IPS-NIHi7 (cell line): ENCODE results near the gene TMEM53.

Experiments used
- DNase-seq: peaks from one replicate; pipeline ENCODE4 v3.0.0; 2012; ENCODE audit warnings: mixed read lengths; ENCODE audit errors: extremely low spot score

Gene TMEM53

GRCh38 chr1:44647896-44648295 lies 26.4 kb downstream of the TMEM53 start:
- no peak for DNase-seq

GRCh38 chr1:44646261-44647110 lies 27.8 kb downstream of the TMEM53 start:
- DNase-seq: no peak

DNA sequence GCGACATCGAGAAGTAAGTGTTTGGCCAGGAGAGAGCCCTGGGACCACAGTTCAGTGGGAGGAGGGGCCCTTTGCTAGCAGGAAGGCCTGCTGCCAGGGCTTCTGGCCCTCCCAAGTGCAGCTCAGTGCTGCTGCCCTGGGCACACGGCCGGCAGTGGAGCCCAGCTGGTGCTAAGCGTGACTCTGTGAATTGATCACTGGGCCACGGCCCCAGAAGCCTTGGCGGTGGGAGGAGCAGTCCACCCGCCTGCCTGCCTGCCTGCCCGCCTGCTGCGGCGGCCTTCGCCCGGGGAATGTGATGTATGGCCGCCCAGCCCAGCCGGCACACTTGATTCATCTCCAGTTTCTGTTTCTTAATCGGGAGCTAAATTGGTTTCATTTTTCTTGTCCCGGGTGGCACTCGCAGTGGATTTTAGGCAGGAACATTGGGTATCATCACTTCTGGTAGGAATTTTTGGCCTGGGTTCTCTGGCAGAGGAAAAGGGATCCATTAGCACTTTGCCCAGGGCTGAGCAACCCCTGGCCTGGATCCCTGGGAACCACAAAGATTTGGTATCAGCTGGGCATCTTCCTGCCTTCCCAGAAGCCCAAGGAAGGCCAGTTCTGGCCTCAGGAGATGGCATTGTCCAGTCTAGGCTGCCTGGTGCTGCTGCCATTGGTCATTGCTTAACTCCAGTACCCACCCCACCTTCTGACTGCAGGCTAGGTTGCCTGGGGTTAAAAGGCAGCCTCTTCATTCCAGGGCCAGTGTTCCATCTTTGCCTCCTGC lies 28.6 kb downstream of the TMEM53 start:
- DNase-seq: no peak

DNA sequence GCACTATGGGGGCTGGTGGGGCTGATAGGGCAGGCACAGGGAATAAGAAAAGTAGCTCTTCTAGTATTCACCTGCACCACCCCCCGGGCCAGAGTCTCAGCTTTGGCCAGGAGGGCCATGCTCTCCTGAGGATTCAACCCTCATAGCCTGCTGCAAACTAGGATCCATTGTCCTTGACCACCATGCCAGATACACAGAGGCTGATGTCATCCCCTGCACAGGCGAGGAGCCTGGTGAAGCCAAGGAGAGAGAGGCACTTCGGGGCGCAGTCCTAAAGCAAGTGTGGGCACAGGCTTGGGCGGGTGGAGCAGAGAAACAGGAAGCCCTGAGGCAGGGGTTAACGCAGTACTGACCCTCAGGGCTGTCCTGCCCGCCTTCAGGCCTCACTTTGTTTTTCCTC lies 29.5 kb downstream of the TMEM53 start:
- no peak for DNase-seq

GRCh38 chr1:44643721-44644334 lies 30.5 kb downstream of the TMEM53 start:
- no peak for DNase-seq

- DNase-seq: no peak
Observed at GRCh38 chr1:44642925-44643324, 31.4 kb downstream of the TMEM53 start.

GRCh38 chr1:44642255-44642654 lies 32.0 kb downstream of the TMEM53 start:
- DNase-seq: no peak

GRCh38 chr1:44641126-44642102 lies 32.9 kb downstream of the TMEM53 start:
- DNase-seq: no peak

DNA sequence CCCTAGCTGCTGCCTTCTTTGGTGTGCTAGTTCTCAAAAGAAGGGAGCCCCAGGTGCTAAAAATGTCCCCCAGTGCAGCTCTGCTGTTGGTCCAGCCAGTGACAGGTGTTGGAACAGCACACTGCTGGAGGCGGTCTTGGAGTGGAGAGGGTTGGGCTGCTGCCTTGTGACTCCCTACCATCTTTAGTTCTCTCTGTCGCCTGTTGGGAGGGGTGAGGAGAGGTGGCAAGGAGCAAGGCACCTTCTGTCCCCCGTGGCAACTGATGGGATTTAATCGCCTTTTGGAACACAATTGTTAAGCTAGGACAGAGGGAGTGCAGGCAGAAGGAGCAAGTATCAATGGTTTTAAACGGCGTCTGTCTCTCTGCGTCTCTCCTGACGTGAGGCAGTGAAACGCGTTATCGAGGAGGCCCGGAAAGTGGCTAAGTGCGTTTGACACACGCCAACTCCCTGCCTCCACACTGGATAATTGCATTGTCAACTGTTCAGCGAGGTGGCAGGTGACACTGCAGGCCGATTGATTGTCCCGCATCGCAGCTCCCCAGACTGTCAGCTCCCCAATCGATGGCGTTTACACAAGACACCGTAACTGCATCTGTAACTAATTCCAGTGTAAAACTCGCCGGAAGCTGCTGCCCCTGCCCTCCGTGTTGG lies 34.0 kb downstream of the TMEM53 start:
- no peak for DNase-seq

DNA sequence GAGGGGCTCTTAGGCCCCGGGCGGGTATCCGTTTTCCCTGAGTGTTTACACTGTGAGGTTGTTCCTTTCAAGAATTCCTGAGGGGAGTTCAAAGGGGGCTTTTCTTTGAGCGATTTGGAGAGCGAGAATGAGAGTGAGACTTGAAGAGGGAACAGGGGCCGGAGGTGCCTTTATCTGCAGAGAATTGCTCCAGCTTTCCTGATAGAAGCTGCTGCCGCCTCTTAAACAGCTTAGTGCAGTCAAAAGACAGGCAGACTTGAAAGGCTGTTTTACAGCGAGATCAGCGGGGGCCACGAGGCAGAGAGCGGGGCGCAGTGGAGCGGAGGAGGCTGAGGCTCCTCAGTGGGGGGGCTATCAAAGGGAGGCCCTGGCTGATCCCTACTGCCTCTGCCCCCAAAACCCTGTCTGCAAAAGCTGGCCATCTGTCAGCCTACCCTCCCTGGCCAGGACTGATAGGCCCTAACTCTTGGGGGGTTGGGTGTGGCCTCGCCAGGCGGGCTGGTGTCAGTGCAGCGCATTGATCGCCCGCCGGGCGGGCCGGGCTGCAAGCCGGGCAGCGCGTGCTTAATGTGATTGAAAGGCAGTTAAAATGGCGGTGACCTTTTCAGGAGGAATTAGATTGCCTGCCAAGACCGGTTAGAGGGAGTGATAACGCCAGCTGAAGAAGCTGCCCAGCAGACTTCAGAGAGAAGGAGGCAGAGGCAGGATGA lies 36.4 kb downstream of the TMEM53 start:
- no peak for DNase-seq

DNA sequence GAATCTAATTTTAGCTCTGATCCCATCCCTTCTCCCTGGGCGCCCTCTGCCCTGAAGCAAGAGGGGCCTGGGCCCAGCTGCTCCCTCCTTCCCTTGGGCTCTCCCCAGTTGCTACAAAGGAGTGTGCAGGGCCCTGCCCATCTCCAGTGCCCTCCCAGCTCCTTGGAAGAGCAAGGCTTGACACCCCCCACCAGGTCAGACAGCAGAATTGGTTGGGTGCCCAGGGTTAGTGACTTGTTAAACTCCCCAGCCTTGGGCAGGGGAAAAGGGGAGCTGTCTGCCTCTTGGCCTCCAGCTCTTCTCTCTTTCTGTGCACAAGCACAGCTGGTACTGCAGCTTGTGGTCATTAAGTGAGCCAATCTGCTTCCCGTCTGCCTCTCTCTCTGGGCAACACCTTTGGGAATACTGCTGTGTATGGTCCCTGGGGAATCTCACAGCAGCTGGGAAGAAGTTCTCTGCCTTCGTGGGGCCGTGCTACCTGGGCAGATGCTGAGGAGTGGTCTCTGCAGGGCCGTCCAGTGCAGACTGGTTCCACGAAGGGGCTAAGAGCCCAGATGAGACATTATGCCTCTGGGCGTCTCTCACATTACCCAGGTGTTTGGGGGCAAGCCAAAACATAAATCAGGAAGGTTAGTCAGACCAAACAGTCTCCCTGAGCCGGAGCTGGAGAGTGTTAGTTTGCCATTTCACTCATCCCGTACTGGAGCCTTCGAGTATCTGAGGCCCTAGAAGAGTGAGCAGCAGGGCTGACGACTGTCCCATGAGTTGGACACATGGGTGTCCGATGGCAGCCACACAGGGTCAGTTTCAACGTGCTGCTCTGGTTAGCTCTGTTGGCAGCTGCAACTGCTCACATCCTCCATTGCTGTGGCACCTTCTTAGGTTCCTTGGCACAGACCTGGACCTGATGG lies 37.3 kb downstream of the TMEM53 start:
- no peak for DNase-seq

DNA sequence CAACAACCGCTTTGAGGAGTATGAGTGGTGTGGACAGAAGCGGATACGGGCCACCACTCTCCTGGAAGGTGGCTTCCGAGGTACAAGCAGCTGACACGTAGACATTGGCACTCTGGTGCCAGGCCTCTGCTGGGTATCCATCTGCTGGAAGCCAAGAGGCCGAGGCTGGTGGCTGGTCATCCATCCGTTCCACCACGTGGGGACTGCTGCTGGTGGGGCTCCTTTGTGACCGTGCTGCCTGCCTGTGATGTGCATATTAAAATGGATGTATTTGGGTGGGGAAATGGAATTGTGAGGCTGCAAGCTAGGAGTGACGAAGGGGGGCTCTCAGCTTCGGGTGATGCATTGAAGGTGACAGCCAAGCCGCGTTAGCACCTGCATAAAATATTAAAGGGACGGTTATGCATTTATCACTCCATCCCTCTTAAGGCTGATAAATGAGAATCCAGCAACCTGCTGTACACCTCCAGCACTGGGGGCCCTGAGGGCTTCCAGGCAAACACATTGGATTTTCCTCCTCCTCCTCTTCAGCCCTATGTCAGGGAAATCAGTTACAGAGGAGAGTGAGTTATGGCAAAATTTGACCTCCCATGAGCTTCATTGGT lies 38.1 kb downstream of the TMEM53 start:
- no peak for DNase-seq

DNA sequence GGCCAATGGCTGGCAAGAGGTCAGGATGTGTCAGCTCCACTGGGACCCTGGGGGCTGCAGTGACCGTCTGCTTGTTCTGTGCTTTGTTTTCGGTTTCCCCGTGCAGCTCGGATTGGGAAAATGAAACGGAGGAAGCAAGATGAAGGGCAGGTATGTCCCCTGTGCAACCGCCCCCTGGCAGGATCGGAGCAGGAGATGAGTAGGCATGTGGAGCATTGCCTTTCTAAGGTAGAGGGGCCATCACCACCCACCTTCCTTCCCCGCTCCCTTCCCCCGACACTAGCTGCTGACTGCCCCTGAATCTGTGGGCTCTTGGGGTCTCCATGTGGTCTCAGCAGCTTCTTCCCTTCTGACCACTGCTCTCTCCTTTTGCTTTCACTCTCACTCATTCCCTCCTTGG lies 38.8 kb downstream of the TMEM53 start:
- no peak for DNase-seq

DNA sequence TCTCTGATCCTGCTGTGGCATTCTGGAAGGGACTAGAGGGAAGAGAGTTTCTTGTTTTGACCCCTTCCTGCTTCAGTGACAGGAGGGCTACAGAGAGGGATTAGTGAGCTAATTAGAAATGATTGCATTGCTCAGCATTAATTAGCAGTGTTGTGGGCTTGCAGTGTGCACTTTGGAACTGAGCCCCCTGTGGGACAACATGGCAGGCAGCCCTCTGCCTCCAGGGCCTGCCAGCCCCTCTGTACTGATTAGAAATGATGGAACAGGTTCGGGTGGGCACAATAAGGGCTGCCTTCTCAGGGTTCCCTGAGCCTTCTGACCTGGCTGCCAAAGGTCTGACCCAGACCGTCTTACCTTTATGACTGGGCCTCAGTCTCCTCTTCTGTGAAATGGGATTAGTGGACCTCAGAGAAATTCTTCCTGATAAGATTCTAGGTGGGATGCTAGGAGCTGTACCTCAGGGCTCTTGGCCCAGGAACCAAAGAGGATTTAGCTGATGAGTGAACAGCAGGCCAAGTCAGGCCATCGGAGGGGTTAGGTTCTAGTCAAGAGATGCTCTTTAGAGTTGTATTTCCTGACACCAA lies 39.6 kb downstream of the TMEM53 start:
- no peak for DNase-seq

GRCh38 chr1:44632598-44632997 lies 41.7 kb downstream of the TMEM53 start:
- peak; percentile 29 for DNase-seq

DNA sequence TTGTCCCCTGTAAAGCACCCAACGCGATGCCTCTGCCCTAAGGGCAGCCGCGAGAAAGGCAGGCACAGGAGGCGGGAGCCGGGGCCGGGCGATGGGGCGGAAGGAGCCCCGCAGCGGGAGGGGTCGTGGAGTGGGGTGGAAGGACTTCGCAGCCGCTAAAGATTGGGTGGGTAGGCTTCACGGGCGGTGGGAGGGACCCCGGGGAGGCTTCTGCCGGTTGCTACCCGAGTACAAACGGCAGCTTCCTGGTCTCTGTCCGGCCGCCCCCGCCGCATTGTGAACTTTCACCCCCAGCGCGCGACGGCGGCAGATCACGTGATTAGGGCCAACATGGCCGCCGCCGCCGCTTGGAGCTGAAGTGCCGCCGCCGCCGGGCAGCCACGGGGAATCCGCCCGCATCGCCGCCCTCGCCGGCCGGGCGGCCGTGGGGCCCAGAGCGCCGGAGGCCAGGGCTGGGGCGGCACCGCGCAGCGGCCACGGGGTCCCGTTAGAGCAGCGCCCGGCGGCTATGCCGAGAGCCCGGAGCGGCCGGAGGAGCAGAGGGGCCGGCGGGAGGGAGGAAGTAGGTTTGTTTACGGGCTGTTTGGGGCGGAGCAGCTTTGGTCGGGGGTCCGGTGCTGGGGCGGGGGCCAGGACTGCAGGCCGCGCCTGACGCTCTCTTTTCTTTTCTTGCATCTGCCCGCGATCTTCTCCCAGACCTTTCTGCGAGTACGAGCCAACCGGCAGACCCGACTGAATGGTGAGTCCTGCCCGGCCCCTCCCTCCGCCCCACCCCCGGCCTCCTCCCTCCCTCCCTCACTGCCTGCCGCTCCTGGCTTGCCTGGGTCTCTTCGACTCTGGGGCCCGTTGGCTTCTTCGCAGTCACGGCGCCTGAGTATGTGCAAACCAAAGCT lies 42.4 kb downstream of the TMEM53 start:
- peak; percentile 97 for DNase-seq

GRCh38 chr1:44631333-44631646 lies 43.0 kb downstream of the TMEM53 start:
- no peak for DNase-seq

DNA sequence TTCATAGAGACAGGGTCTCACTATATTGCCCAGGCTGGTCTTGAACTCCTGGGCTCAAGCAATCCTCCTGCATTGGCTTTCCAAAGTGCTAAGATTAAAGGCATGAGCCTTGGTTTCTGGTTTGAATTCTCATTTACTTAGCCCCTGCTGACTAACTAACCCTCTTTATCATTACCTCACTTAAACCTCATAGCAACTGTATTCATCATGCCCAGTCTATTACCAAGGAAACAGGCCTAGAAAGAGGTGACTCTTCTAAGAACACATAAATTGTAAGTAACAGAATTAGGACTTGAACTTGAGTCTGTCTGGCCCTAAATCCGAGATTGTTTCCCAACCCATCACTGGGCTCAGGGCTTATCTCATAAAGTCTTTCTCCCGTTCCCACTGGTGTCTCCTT lies 44.2 kb downstream of the TMEM53 start:
- DNase-seq: no peak
